NCI-H2029 (cell line): ENCODE data around the gene TRIM34.
"Not testable (repeated sequence)": the region's sequence is repeated elsewhere in the genome, so short reads cannot be mapped to it uniquely, and the experiment has no call there.

Experiments used
- DNase-seq: peaks from one replicate; lab custom pipeline; 2025; lab: John Stamatoyannopoulos, UW

The TRIM34 gene

GRCh38 chr11:5684036-5684645, 59.3 kb downstream of the TRIM34 start:
- DNase-seq: no peak

- peak; percentile 5 for DNase-seq
These were observed 60.0 kb downstream of the TRIM34 start, which contains the start of gene TRIM5 for GRCh38 chr11:5684646-5685362. Gene TRIM5 (minus strand): TSS chr11:5685074. CDS start chr11:5680177, 4,897 bp downstream.

GRCh38 chr11:5686426-5686825, 61.6 kb downstream of the TRIM34 start:
- no peak for DNase-seq

- DNase-seq: no peak
These were observed 63.7 kb downstream of the TRIM34 start for GRCh38 chr11:5688482-5688881.

- DNase-seq: no peak
These were observed 64.8 kb downstream of the TRIM34 start, which contains the start of gene TRIM22 for GRCh38 chr11:5689551-5689983. Gene TRIM22 (plus strand): TSS chr11:5689790. CDS start chr11:5696233, 6,443 bp downstream.

GRCh38 chr11:5690216-5690615, 65.4 kb downstream of the TRIM34 start:
- DNase-seq: no peak

GRCh38 chr11:5690736-5691135, 65.9 kb downstream of the TRIM34 start:
- no peak for DNase-seq

- DNase-seq: not testable (repeated sequence)
These were observed 66.6 kb downstream of the TRIM34 start for GRCh38 chr11:5691238-5691963.

- no peak for DNase-seq
These were observed 67.2 kb downstream of the TRIM34 start for GRCh38 chr11:5691964-5692361.
